ENCODE data around the gene FOXRED2. TPM values are rescaled to one million over a fixed set of nuclear protein-coding genes. Genes with fewer than 3 reads are reported as not detected.
"Not testable (repeated sequence)": the region's sequence is repeated elsewhere in the genome, so short reads cannot be mapped to it uniquely, and the experiment has no call there.

Gene FOXRED2
- polyA plus RNA-seq, 1 donor from 2014 or later = 7.9 TPM

- no peak overlapping the region for H3K27ac ChIP-seq (ENCODE audit: low read length)
- H3F3A ChIP-seq (ENCODE audit: insufficient read depth, low read length, poor library complexity, severe bottlenecking) = no peaks in the 10 kb centered on the region
- no peak overlapping the region for H2AFZ ChIP-seq (ENCODE audit: low read depth, low read length)
- TF ChIP-seq RAD21 (conservative IDR thresholded peaks at IDR 0.05) (no peak), EZH2 (IDR thresholded peaks at IDR 0.05; ENCODE audit: borderline replicate concordance, insufficient read depth, low read length, poor library complexity, severe bottlenecking) (no peak), SMC3 (conservative IDR thresholded peaks at IDR 0.05; ENCODE audit: poor library complexity) (no peak), TAF1 (IDR thresholded peaks at IDR 0.05; ENCODE audit: low read depth) (no peak), EP300 (conservative IDR thresholded peaks at IDR 0.05; ENCODE audit: poor library complexity, severe bottlenecking) (no peak), MXI1 (conservative IDR thresholded peaks at IDR 0.05; ENCODE audit: poor library complexity, severe bottlenecking) (no peak), POLR2AphosphoS5 (IDR thresholded peaks at IDR 0.05) (no peak)
- TF ChIP-seq, protein P1, sequence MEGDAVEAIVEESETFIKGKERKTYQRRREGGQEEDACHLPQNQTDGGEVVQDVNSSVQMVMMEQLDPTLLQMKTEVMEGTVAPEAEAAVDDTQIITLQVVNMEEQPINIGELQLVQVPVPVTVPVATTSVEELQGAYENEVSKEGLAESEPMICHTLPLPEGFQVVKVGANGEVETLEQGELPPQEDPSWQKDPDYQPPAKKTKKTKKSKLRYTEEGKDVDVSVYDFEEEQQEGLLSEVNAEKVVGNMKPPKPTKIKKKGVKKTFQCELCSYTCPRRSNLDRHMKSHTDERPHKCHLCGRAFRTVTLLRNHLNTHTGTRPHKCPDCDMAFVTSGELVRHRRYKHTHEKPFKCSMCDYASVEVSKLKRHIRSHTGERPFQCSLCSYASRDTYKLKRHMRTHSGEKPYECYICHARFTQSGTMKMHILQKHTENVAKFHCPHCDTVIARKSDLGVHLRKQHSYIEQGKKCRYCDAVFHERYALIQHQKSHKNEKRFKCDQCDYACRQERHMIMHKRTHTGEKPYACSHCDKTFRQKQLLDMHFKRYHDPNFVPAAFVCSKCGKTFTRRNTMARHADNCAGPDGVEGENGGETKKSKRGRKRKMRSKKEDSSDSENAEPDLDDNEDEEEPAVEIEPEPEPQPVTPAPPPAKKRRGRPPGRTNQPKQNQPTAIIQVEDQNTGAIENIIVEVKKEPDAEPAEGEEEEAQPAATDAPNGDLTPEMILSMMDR (IDR thresholded peaks at IDR 0.05; ENCODE audit: poor library complexity, severe bottlenecking) = no peak
- TF ChIP-seq, protein P2, sequence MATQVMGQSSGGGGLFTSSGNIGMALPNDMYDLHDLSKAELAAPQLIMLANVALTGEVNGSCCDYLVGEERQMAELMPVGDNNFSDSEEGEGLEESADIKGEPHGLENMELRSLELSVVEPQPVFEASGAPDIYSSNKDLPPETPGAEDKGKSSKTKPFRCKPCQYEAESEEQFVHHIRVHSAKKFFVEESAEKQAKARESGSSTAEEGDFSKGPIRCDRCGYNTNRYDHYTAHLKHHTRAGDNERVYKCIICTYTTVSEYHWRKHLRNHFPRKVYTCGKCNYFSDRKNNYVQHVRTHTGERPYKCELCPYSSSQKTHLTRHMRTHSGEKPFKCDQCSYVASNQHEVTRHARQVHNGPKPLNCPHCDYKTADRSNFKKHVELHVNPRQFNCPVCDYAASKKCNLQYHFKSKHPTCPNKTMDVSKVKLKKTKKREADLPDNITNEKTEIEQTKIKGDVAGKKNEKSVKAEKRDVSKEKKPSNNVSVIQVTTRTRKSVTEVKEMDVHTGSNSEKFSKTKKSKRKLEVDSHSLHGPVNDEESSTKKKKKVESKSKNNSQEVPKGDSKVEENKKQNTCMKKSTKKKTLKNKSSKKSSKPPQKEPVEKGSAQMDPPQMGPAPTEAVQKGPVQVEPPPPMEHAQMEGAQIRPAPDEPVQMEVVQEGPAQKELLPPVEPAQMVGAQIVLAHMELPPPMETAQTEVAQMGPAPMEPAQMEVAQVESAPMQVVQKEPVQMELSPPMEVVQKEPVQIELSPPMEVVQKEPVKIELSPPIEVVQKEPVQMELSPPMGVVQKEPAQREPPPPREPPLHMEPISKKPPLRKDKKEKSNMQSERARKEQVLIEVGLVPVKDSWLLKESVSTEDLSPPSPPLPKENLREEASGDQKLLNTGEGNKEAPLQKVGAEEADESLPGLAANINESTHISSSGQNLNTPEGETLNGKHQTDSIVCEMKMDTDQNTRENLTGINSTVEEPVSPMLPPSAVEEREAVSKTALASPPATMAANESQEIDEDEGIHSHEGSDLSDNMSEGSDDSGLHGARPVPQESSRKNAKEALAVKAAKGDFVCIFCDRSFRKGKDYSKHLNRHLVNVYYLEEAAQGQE (IDR thresholded peaks at IDR 0.05; ENCODE audit: borderline replicate concordance) = no peak
- no peaks in the 10 kb centered on the region for H3K36me3 ChIP-seq (ENCODE audit: insufficient read depth, low read length)
- no peaks in the 10 kb centered on the region for H3K9me2 ChIP-seq (ENCODE audit: insufficient read depth, low read length)
- H3K27me3 ChIP-seq (ENCODE audit: insufficient read depth, low read depth, low read length) = no peaks in the 10 kb centered on the region
- no peaks in the 10 kb centered on the region for H3K9me3 ChIP-seq (ENCODE audit: low read length)
- no peaks in the 10 kb centered on the region for H3K79me2 ChIP-seq (replicated peaks; ENCODE audit: insufficient read depth, low read length)
- no peak overlapping the region for H3K4me2 ChIP-seq (ENCODE audit: low read length)
- no peak overlapping the region for H3K9ac ChIP-seq (ENCODE audit: low read length)
- no peak overlapping the region for H3K4me3 ChIP-seq (ENCODE audit: low read length)
- no peaks in the 10 kb centered on the region for H4K20me1 ChIP-seq (ENCODE audit: insufficient read depth)
These were observed 54.4 kb downstream of the FOXRED2 start for GRCh38 chr22:36452250-36452977.

- not testable (repeated sequence) for H3K4me3 ChIP-seq (ENCODE audit: low read length); H3K9me3 ChIP-seq (ENCODE audit: low read length); H2AFZ ChIP-seq (ENCODE audit: low read depth, low read length); H3K27ac ChIP-seq (ENCODE audit: low read length); H3K36me3 ChIP-seq (ENCODE audit: insufficient read depth, low read length); H3K79me2 ChIP-seq (replicated peaks; ENCODE audit: insufficient read depth, low read length); H3K9ac ChIP-seq (ENCODE audit: low read length); H3K9me2 ChIP-seq (ENCODE audit: insufficient read depth, low read length); H3F3A ChIP-seq (ENCODE audit: insufficient read depth, low read length, poor library complexity, severe bottlenecking); H3K27me3 ChIP-seq (ENCODE audit: insufficient read depth, low read depth, low read length); H3K4me2 ChIP-seq (ENCODE audit: low read length); H4K20me1 ChIP-seq (ENCODE audit: insufficient read depth)
These were observed 55.9 kb downstream of the FOXRED2 start for GRCh38 chr22:36450923-36451322.

Data from neural cell (in vitro differentiated cells).